PFSK-1 (cell line): ENCODE results near the gene PTMS.

Experiments
- POLR2AphosphoS5 ChIP-seq: IDR thresholded peaks from 2 replicates; pipeline ENCODE4 v1.6.1; 2012; ENCODE audit warnings: low read depth, mild to moderate bottlenecking, control low read depth, low read length, moderate library complexity
- TF ChIP-seq, protein P1 (sequence below), 2 experiments: IDR thresholded peaks; 2 replicates each; pipeline versions ENCODE4 v1.6.1 to v1.8.0; 2011 to 2012; ENCODE audit warnings: low read depth in 2 of 2, low read length in 2 of 2, control low read depth in 1 of 2, inconsistent platforms in 1 of 2, mild to moderate bottlenecking in 1 of 2, moderate library complexity in 1 of 2; ENCODE audit not compliant: insufficient read depth in 1 of 2

GRCh38 chr12:6752921-6753771 lies 13.0 kb upstream of the PTMS start, which contains the start of gene MLF2:
- TF ChIP-seq POLR2AphosphoS5, result peak; percentile 62
- TF ChIP-seq, protein P1, sequence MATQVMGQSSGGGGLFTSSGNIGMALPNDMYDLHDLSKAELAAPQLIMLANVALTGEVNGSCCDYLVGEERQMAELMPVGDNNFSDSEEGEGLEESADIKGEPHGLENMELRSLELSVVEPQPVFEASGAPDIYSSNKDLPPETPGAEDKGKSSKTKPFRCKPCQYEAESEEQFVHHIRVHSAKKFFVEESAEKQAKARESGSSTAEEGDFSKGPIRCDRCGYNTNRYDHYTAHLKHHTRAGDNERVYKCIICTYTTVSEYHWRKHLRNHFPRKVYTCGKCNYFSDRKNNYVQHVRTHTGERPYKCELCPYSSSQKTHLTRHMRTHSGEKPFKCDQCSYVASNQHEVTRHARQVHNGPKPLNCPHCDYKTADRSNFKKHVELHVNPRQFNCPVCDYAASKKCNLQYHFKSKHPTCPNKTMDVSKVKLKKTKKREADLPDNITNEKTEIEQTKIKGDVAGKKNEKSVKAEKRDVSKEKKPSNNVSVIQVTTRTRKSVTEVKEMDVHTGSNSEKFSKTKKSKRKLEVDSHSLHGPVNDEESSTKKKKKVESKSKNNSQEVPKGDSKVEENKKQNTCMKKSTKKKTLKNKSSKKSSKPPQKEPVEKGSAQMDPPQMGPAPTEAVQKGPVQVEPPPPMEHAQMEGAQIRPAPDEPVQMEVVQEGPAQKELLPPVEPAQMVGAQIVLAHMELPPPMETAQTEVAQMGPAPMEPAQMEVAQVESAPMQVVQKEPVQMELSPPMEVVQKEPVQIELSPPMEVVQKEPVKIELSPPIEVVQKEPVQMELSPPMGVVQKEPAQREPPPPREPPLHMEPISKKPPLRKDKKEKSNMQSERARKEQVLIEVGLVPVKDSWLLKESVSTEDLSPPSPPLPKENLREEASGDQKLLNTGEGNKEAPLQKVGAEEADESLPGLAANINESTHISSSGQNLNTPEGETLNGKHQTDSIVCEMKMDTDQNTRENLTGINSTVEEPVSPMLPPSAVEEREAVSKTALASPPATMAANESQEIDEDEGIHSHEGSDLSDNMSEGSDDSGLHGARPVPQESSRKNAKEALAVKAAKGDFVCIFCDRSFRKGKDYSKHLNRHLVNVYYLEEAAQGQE (IDR thresholded peaks at IDR 0.05; ENCODE audit: insufficient read depth in 1 of 2, low read depth in 2 of 2, low read length in 2 of 2), result no peak
